Stimulated activated CD4-positive, alpha-beta T cell treated with anti-CD3 and anti-CD28 coated beads, Interleukin-2, amount 100 ng/mL, for 4 hours (primary cell): ENCODE measurements around the gene SP100.

Experiments
- DNase-seq: peaks from one replicate; pipeline ENCODE4 v3.0.0-alpha.2; 2020; ENCODE audit warnings: low read depth

The SP100 gene

DNA sequence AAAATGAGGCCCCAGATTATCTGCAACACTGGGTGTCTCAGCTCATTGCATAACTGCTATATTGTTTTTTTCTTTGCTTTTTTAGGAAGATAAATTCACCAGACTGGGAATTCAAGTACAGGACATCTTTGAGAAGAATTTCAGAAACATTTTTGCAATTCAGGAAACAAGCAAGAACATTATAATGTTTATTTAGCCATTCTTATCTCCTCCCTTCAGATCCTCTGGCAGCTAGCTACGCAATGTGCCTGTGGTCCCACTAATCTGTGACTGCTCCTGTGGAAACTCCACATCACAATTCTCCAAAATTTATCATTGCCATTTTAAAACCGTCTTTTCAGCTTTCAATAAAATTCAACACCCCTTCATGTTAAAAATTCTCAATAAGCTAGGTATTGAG lies 126.8 kb downstream of the SP100 start:
- no peak for DNase-seq

DNA sequence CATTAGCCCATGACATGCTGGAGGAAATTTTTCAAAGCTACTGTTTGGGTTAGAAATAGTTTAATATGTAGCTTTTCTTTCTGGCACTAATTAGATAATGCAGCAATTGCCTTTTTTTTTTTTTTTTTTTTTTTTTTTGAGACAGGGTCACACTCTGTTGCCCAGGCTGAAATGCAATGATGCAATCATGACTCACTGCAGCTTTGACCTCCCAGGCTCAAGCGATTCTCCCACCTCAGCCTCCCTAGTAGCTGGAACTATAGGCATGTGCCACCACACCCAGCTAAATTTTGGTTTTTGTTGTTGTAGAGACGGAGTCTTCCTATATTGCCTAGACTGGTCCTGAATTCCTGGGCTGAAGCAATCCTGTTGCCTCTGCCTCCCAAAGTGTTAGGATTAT lies 136.2 kb downstream of the SP100 start:
- no peak for DNase-seq

DNA sequence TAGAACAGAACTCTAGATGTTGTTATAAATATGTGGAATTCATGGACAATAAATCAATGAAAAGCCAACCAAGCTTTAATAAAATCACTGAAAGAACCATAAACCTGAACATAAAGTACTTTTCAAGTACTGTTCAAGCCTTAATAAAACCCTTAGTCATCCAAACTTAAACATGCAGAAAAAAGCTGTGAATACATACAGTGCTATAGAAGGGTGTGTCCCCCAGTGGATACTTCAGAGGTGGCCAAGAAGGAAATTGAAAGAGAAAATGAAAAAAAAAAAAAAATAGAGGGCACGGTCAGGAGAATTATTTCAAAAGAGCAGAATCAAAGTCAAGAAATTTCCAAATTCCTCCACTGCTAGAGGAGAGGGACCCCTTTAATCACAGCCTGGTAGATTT lies 141.1 kb downstream of the SP100 start:
- no peak for DNase-seq

DNA sequence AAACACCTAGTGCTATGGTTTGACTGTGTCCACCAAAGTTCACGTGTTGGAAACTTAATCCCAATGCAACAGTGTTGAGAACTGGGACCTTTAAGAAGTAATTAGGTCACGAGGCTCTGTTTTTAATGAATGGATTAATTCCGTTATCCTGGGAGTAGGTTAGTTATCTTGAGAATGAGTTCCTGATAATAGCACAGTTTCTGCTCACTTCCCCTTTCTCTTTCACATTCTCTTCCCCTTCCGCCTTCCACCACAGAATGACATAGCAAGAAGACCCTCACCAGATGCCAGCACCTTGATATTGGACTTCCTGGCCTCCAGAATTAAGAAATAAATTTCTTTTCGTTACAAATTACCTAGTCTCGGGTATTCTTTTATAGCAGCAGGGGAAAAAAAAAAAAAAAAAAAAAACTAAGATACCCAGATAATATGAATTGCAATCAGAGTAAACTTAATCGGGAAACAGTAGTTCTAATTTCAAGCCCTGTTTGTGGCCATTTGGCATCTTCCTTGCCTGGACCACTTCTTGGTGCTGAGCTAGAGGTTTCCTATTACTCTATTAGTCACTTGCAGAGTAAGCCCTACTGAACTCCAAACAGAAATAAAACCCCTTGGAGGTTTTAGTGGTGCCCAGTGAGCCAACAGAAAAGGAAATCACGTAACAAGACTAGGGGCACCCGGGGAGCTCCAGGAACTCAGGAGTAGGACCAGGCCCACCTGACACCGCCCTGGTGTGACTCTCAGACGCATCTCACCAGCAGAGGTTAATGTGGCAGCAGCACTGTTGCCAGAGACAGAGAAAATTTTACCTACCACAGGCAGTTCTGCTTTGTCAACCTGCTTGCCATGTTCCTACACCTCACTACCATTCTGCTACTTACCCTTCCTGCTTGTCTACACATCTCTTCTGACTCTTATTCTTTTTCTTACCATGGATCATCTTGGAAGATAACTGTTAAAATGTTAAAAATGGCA lies 149.1 kb downstream of the SP100 start:
- DNase-seq = no peak

DNA sequence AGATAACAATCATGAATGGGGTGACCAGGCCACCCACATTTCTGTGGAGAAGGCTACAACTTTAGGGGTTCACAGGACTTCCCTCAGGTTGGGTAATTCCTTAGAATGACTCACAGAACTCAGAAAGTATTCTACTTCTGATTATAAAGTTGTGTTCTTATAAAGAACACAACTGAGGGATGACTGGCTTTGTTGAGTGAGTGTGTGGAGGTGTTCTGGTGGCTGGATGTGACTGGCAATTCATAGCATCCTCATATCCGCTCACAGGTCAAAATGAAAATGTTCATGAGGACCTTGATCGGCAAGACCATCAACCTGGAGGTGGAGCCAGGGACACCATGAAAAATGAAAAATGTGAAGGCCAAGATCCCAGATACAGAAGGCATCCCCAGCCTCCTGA lies 153.3 kb downstream of the SP100 start:
- DNase-seq = no peak

DNA sequence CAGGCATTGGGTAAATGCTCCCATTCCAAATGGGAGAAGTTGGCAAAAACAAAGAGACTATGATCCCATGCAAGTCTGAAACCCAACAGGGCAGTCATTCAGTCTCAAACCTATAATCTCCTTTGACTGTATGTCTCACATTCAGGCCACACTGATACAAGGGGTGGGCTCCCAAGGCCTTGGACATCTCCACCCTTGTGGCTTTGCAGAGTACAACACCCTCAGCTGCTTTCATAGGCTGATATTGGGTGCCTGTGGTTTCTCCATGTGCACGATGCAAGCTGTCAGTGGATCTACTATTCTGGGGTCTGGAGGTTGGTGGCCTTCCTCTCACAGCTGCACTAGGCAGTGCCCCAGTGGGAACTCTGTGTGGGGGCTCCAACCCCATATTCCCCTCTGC lies 155.0 kb downstream of the SP100 start:
- no peak for DNase-seq

DNA sequence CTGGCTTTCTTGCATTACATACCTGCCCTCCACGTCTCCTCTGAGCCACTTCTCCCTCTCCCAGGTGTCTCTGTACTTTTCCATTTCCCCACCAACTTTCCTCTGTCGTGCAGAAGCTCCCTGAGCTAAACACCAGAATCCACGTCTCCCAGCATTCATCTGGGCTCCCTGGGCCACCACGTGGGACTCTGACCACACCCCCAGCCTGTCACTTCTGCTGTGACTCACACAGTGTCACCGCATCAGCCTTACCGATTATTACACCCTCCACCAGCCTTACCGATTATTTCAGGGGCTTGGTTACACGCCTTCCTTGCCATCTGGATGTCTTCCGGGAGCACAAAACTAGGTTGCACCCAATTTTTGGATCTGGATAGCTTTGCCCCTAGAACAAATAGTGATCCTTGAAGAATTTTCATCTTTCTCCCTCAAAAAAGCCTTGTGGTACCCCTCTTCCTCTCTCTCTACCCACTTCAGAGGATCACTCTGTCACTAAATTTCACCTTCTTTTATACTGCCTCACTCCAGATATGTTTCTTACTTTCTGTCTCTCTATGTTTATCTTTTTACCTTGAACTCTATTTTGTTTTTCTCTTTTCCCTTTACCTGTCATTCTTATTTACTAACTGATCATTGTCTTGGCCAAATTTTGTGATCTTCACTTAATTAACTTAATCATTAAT lies 159.8 kb downstream of the SP100 start:
- DNase-seq = peak; percentile 26

DNA sequence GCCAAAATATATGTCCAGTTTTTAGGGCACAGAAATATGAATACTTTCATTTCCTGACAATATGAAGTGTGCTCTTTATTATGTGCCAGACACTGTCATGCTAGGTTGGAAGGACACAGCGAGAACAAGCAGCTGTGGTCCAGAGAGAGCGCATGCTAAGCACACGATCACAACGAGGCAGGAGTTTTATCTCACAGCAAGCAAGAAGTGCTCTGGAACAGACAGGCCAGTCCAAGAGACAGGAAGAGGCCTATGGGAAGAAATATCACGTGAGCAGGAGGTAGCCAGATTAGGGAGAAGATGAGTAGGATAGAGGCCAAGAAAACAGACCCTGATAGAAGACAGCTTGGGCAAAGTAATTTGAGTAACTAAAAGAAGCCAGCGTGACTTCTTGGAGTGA lies 161.1 kb downstream of the SP100 start:
- no peak for DNase-seq

DNA sequence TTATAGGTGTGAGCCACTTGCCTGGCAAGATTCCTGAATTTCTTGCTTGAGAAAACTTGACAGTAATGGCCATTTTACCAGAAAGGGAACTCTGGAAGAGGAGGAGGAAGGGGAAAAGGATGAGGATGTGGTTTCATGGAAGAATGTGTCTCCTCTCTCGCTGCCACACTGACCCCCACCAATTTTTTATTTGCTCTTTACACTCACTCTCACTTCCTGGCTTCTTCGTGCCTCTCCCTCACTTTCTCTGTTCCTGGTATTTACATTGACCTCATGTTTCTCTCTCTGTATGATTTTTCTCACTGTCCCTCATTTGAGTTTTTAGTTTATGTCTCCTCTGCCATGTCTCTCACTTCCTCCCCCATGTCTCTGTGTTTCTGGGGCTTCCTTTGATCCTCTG lies 162.1 kb downstream of the SP100 start:
- no peak for DNase-seq

DNA sequence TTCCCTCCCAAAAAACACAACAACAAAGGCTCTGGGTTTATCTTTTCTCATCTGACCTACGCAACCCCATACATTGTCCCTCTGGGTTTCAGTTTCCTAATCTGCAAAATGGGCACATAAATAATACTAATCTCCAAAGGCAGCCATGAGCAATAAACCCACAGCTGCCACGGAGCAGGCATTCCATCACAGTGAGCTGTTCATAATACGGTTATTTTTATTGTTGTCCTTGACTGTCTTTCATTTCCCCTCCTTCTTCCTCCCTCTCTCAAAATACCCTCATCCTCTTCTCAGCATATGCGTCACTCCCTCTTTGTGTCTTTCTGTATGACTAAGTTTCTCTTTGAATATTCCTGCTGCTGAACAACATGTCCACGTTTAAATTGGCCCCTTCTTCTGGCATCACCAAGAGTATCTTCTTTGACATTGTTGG lies 166.9 kb downstream of the SP100 start:
- DNase-seq = no peak

DNA sequence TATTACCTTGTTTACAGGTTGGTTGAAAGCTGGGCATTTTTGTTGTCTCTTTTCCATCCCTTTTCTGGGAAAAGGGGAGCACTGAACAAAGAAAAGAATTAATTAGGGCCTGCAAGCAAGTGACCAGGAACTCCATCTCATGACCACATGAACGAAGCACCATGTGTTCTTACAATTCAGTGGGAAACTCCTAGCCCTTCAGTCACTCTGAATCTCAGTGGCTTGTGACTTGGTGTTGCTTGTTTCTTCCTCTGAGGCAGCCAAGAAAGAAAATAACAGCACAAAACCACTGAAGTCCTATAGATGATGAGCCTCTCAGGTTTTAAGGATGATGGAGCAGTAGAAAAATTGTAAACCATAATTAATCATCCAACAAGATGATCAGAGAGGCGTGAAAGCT lies 167.6 kb downstream of the SP100 start:
- no peak for DNase-seq

DNA sequence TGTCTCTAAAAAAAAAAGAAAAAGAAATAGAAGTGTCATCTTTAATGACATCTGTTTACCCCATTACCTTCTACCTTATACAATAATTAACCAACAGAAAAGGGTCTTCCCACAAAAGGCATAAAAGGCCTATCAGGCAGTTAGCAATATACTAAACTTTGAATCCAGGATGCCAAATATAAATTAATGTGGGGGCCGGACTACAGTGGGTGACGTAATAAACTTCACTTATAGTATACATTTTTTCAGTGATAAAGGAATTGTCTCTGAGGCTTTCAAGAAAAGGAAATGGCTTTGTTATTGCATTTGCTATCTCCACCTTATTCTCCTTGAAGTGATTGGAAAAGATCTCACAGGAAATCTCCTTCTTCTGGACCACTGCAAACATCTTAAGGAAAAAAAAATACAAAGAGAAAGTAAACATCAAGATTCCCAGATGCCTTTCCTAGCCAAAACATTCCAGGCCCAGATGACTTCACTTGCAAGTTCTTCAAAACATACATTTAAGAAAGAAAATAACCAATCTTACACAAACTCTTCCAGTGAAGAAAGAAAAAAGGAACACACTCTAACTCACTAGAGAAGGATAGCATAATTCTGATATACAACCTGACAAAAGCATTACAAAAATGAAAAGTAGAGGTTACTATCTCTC lies 170.5 kb downstream of the SP100 start:
- no peak for DNase-seq

DNA sequence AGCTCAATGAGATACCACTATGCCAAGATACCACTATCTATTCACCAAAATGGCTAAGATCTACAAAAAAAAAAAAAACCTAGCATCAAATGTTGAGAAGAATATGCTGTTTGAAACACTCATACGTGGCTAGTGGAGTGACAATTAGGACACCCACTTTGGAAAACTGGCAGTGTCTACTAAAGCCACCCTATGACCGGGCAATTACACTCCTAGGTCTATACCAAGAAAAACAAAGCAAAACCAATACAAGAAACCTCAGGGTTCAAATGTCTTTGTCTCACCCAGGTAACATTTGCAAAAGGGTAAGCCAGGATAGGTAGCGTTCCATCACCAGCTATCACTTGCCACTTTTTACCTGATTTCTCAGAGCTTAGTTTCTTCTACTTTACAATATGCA lies 173.0 kb downstream of the SP100 start:
- DNase-seq = no peak

DNA sequence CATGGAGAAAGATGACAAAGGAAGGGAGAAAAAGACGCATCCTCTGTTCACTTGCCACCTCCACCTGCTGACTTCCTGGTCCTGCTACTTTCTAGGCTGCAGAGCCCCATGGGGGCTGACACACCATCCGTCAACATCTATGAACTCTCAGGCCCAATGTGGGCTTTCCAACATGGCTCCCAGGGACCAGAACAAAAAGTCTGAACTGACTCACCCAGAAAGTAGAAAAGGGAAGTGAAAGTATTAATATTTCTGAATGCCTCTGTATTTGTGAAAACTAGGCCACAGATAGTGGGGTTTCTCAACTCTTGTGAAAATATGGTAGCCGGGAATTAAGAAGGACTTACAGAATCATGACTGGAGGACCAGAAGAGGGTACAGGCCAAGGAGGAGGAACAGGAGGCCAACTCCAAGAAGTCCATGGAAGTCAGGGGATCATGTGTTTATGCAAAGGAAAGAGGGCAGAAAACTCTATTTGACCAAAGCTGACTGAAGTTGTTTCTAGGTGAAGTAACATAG lies 173.6 kb downstream of the SP100 start:
- no peak for DNase-seq

DNA sequence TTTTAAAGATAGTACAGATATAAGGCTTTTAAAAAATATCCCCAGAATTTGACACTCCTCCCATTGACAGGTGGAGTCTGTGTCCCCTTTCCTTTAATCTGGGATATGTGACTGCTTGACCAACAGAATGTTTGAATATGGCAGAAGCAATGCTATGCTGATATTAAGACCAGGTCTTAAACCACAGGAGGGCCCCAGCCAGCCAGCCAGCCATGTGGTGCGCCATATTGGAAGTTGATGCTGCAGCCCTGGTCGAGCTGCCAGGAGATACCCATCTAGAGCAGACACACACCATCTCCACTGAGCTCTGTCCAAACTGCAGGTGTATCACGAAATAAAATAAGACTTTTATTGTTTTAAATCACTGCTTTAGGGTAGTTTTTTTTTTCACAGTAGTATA lies 174.3 kb downstream of the SP100 start:
- no peak for DNase-seq

DNA sequence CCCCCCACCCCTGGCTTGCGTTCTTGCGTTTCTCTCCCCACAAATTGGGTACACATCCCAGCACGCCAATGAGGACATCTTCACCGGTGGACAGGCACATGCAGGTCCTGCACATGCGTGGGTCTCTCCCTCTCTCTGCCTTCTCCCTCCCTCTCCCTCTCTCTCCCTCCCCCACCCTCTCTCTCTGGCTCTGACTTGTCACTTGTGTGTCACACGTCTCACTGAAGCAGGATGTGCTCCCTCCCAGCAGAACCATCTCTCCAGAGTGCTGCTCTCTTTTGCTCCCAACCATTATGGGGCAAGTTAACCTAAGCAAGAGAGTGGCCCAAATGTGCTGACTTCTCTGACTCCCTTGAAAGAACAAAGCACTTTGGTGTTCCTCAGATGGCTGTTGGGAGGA lies 175.8 kb downstream of the SP100 start:
- no peak for DNase-seq

DNA sequence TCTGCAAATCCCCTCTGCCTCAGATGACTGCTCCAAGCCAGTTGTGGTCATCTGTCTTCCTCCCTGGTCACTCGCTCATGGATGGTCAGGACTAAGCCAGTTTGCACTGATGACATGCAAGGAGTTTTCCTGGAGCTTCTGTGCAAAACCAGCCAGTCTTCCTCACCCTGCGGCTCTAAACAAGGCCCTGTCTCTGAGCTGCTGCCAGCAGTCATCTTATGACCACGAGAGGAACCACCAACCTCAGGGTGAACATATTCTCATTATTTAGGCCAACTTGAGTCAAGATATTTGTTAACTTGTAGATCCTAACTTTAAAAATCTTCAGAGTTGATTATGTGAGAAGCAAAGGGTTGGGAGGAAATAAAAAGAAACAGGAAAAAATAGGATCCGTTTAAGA lies 176.8 kb downstream of the SP100 start:
- DNase-seq = no peak
